ENCODE measurements around the gene SLC16A12.

DNA sequence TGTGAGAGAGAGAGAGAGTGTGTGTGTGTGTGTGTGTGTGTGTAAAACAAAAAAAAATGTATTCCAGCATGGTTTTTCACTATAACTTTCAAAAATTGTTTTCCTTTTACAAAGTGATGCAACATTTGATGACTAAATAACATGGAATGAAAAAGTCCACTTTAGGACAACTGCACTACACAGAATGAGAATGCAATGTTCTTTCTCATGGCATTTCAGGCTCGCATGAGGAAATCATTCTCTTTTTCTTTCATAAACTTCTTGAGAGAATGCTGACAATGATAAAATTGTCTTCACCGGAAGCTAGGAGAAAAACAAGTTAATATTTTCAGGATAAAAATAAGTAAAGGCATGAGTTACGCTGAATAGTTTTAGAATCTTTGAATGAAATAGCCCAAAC is 53.7 kb downstream of the SLC16A12 start:
- TF ChIP-seq, protein P1, sequence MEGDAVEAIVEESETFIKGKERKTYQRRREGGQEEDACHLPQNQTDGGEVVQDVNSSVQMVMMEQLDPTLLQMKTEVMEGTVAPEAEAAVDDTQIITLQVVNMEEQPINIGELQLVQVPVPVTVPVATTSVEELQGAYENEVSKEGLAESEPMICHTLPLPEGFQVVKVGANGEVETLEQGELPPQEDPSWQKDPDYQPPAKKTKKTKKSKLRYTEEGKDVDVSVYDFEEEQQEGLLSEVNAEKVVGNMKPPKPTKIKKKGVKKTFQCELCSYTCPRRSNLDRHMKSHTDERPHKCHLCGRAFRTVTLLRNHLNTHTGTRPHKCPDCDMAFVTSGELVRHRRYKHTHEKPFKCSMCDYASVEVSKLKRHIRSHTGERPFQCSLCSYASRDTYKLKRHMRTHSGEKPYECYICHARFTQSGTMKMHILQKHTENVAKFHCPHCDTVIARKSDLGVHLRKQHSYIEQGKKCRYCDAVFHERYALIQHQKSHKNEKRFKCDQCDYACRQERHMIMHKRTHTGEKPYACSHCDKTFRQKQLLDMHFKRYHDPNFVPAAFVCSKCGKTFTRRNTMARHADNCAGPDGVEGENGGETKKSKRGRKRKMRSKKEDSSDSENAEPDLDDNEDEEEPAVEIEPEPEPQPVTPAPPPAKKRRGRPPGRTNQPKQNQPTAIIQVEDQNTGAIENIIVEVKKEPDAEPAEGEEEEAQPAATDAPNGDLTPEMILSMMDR (IDR thresholded peaks at IDR 0.05) = no peak
- TF ChIP-seq POLR2A (IDR thresholded peaks at IDR 0.05) = no peak
